Breast epithelium (tissue), 4 donors: Measurements from ENCODE around the gene RASAL1. TPM values are rescaled to one million over a fixed set of nuclear protein-coding genes. Genes with fewer than 3 reads are reported as not detected.

Experiments
- DNase-seq, 2 donors: peaks; one replicate each; pipeline ENCODE4 v3.0.0-alpha.2; 2019; ENCODE audit warnings: low spot score in 2 of 2
- H3K27ac ChIP-seq, 2 donors: fragments of 200-600 bp; sonication (generic) in 1 of 2; one replicate each; pipeline ENCODE4 v1.5.1; 2016 to 2019; ENCODE audit warnings: mild to moderate bottlenecking in 1 of 2
- H3K27me3 ChIP-seq, 2 donors: fragments of 200-600 bp; sonication (generic) in 1 of 2; one replicate each; pipeline versions ENCODE4 v1.5.1 to v1.6.0; 2017 to 2019; ENCODE audit warnings: control low read depth in 1 of 2, mild to moderate bottlenecking in 1 of 2
- H3K36me3 ChIP-seq: fragments of 200-600 bp; one replicate; pipeline ENCODE4 v1.5.1; 2019
- H3K4me1 ChIP-seq, 2 donors: fragments of 200-600 bp; sonication (generic); one replicate each; pipeline ENCODE4 v1.5.1; 2016 to 2019; ENCODE audit warnings: control low read depth in 1 of 2
- H3K4me3 ChIP-seq, 3 donors: fragments of 200-600 bp; sonication (generic); 1 replicate in 2 of 3; 2 replicates in 1 of 3; pipeline ENCODE4 v1.5.1; 2016 to 2019; ENCODE audit warnings: mild to moderate bottlenecking in 3 of 3, moderate library complexity in 2 of 3
- H3K9me3 ChIP-seq, 2 donors: fragments of 200-600 bp; sonication (generic) in 1 of 2; one replicate each; pipeline ENCODE4 v1.5.1; 2016 to 2019; ENCODE audit warnings: control low read depth in 1 of 2
- CTCF ChIP-seq, 3 donors: fragments of 450-650 bp; IDR thresholded peaks; one replicate each; pipeline ENCODE4 v1.5.1; 2016 to 2017; ENCODE audit warnings: antibody characterized with exemption in 3 of 3, mild to moderate bottlenecking in 3 of 3, moderate library complexity in 3 of 3
- POLR2A ChIP-seq: fragments of 450-650 bp; IDR thresholded peaks from one replicate; pipeline ENCODE4 v1.6.1; 2016; ENCODE audit warnings: antibody characterized with exemption, mild to moderate bottlenecking, moderate library complexity
- POLR2AphosphoS5 ChIP-seq, 3 donors: sonication (generic); formaldehyde crosslinking; IDR thresholded peaks; one replicate each; pipeline ENCODE4 v1.6.1; 2017; ENCODE audit warnings: antibody characterized with exemption in 3 of 3
- intact Hi-C: fragments of 100-400 bp; cut with DNase I; formaldehyde crosslinking; loops from one replicate; pipeline ENCODE4 v1.15.1; 2023; ENCODE audit warnings: low total_unique reads
- total RNA-seq, 3 donors: library from RNA; depleted of rRNA; stranded (reverse); fragments of >200 nt; gene quantifications; one replicate each; pipeline ENCODE4 v1.1.0, GENCODE V29; 2016

The RASAL1 gene
- total RNA-seq, 3 donors from 2014 or later = 1.3 to 6.7 TPM; not detected in 1

- Histone ChIP-seq H3K4me3 (peak overlapping the region; percentile 58 to 84 (median 59)), H3K4me1 (no peaks in the 10 kb centered on the region), H3K9me3 (no peaks in the 10 kb centered on the region), H3K27ac (peak overlapping the region in 1 of 2 donors; percentile 82), H3K36me3 (no peaks in the 10 kb centered on the region), H3K27me3 (peaks cover 0 to 7% of the 10 kb centered on the region in 2 donors)
- TF ChIP-seq POLR2AphosphoS5 (IDR thresholded peaks at IDR 0.05) (no peak), CTCF (IDR thresholded peaks at IDR 0.05) (no peak), POLR2A (no peak)
- DNase-seq = no peak
- intact Hi-C loops = no loop called here
These were observed 79.3 kb downstream of the RASAL1 start for GRCh38 chr12:113056381-113056630.

- no peaks in the 10 kb centered on the region for H3K9me3 ChIP-seq
- H3K4me1 ChIP-seq = no peaks in the 10 kb centered on the region
- intact Hi-C loops = no loop called here
- TF ChIP-seq CTCF (IDR thresholded peaks at IDR 0.05) = no peak
- TF ChIP-seq POLR2A = no peak
- TF ChIP-seq POLR2AphosphoS5 (IDR thresholded peaks at IDR 0.05) = no peak
- peak overlapping the region; percentile 58 to 84 (median 59) for H3K4me3 ChIP-seq
- H3K36me3 ChIP-seq = no peaks in the 10 kb centered on the region
- no peak for DNase-seq
- H3K27ac ChIP-seq = peak overlapping the region in 1 of 2 donors; percentile 82
- H3K27me3 ChIP-seq = peaks cover 0 to 7% of the 10 kb centered on the region in 2 donors
These were observed 79.8 kb downstream of the RASAL1 start for GRCh38 chr12:113055594-113056380.

GRCh38 chr12:113054948-113055486 lies 80.5 kb downstream of the RASAL1 start:
- Histone ChIP-seq H3K27ac (no peak overlapping the region), H3K27me3 (peaks cover 0 to 7% of the 10 kb centered on the region in 2 donors), H3K9me3 (no peaks in the 10 kb centered on the region), H3K4me3 (no peak overlapping the region), H3K4me1 (no peaks in the 10 kb centered on the region), H3K36me3 (no peaks in the 10 kb centered on the region)
- DNase-seq = no peak
- intact Hi-C loops = no loop called here
- no peak for TF ChIP-seq CTCF (IDR thresholded peaks at IDR 0.05)
- no peak for TF ChIP-seq POLR2A
- TF ChIP-seq POLR2AphosphoS5 (IDR thresholded peaks at IDR 0.05) = no peak

GRCh38 chr12:113052326-113052725 lies 83.2 kb downstream of the RASAL1 start:
- Histone ChIP-seq H3K36me3 (no peaks in the 10 kb centered on the region), H3K4me1 (no peaks in the 10 kb centered on the region), H3K9me3 (no peaks in the 10 kb centered on the region), H3K4me3 (no peak overlapping the region), H3K27me3 (peaks cover 0 to 7% of the 10 kb centered on the region in 2 donors), H3K27ac (no peak overlapping the region)
- intact Hi-C loops = no loop called here
- DNase-seq = no peak
- TF ChIP-seq POLR2AphosphoS5 (IDR thresholded peaks at IDR 0.05) (no peak), POLR2A (no peak), CTCF (IDR thresholded peaks at IDR 0.05) (no peak)

GRCh38 chr12:113051759-113052158 lies 83.8 kb downstream of the RASAL1 start:
- H3K27ac ChIP-seq = no peak overlapping the region
- H3K4me1 ChIP-seq = no peaks in the 10 kb centered on the region
- H3K4me3 ChIP-seq = no peak overlapping the region
- H3K27me3 ChIP-seq = peaks cover 0 to under 1% of the 10 kb centered on the region in 2 donors
- TF ChIP-seq POLR2AphosphoS5 (IDR thresholded peaks at IDR 0.05) = no peak
- no peak for TF ChIP-seq POLR2A
- no peak for TF ChIP-seq CTCF (IDR thresholded peaks at IDR 0.05)
- intact Hi-C loops = no loop called here
- H3K36me3 ChIP-seq = no peaks in the 10 kb centered on the region
- DNase-seq = no peak
- no peaks in the 10 kb centered on the region for H3K9me3 ChIP-seq
